Adrenal gland (tissue), 12 donors: ENCODE data around the gene FAS. TPM values are rescaled to one million over a fixed set of nuclear protein-coding genes. Genes with fewer than 3 reads are reported as not detected.
A peak's percentile ranks its signal among the peaks of the same experiment; 100 is the strongest.

ENCODE experiments used
- DNase-seq, 7 donors: peaks; one replicate each; pipeline ENCODE4 v3.0.0-alpha.2; 2019 to 2020
- H3K27ac ChIP-seq, 5 donors: fragments of 200-600 bp; sonication (generic) in 4 of 5; 1 replicate in 3 of 5; 2 replicates in 2 of 5; pipeline versions ENCODE4 v1.5.1 to v1.8.0; 2016 to 2020; ENCODE audit warnings: mild to moderate bottlenecking in 1 of 5
- H3K27me3 ChIP-seq: fragments of 200-600 bp; 2 replicates; pipeline ENCODE4 v1.8.0; 2021
- H3K36me3 ChIP-seq, 2 donors: fragments of 200-600 bp; replicated peaks in 1 of 2; 1 replicate in 1 of 2; 2 replicates in 1 of 2; pipeline versions ENCODE4 v1.5.1 to v1.8.0; 2018 to 2022
- H3K4me1 ChIP-seq, 2 donors: fragments of 200-600 bp; replicated peaks in 1 of 2; 1 replicate in 1 of 2; 2 replicates in 1 of 2; pipeline versions ENCODE4 v1.5.1 to v1.8.0; 2018 to 2021
- H3K4me3 ChIP-seq, 4 donors: fragments of 200-600 bp; sonication (generic) in 3 of 4; one replicate each; pipeline ENCODE4 v1.5.1; 2016 to 2018
- H3K9me3 ChIP-seq, 3 donors: fragments of 200-600 bp; sonication (generic) in 1 of 3; replicated peaks in 1 of 3; 1 replicate in 2 of 3; 2 replicates in 1 of 3; pipeline versions ENCODE4 v1.5.1 to v1.8.0; 2016 to 2021
- POLR2A ChIP-seq, 2 donors: fragments of 450-650 bp; IDR thresholded peaks; one replicate each; pipeline ENCODE4 v1.6.1; 2017; ENCODE audit warnings: antibody characterized with exemption in 2 of 2, mild to moderate bottlenecking in 2 of 2, moderate library complexity in 1 of 2
- WGBS, 4 donors: extraction: QIAGEN DNeasy Blood & Tissue Kit in 2 of 4; methylation state at CpG; one replicate each; pipeline versions ENCODE4 v1.1.5 to v1.1.7; 2013 to 2017; 5-methylcytosine and 5-hydroxymethylcytosine counted together
- intact Hi-C, 2 donors: fragments of 100-400 bp; cut with DNase I; formaldehyde crosslinking; loops; one replicate each; pipeline versions ENCODE4 v1.14.1 to v1.15.0; 2022 to 2023
- polyA plus RNA-seq, 3 donors: library from polyadenylated mRNA; stranded (reverse); fragments of 200-250 nt in 2 of 3; fragments of 350-450 nt in 1 of 3; fragmentation: Illumina TruSeq in 1 of 3; extraction: RNeasy Lipid Tissue Mini Kit (QIAGEN cat#74804) in 1 of 3; gene quantifications; one replicate each; pipeline ENCODE4 v1.2.3, GENCODE V29; 2013 to 2014
- total RNA-seq, 9 donors: library from RNA; depleted of rRNA in 4 of 9; stranded (reverse); fragments of >200 nt in 4 of 9; fragments of 120-200 nt in 1 of 9; fragmentation: NEBNext Ultra II Directional in 1 of 9; extraction: Animal tissue kit (Norgen Biotek cat#: 25700) in 1 of 9; gene quantifications; one replicate each; pipeline versions ENCODE4 v1.1.0 to v1.2.4, GENCODE V29; 2013 to 2023
- TF ChIP-seq, protein P1 (sequence below), 6 experiments: fragments of 450-650 bp in 4 of 6; fragments of 200-600 bp in 2 of 6; sonication (generic) in 1 of 6; IDR thresholded peaks; 1 replicate in 5 of 6; 2 replicates in 1 of 6; pipeline versions ENCODE4 v1.5.1 to v1.8.0; 2016 to 2021; ENCODE audit warnings: antibody characterized with exemption in 6 of 6, mild to moderate bottlenecking in 2 of 6, moderate library complexity in 1 of 6
- donor health status: healthy with polysubstance abuse.
- donor health status: Bipolar disorder and iron deficiency.
- donor health status: DM: yes; HTN: yes; CAD: no.
- donor health status: DM: no; HTN: no; CAD: no.
- donor health status: DM: no; HTN: no; CAD: no.
- donor health status: DM: yes; HTN: yes; CAD: no.

The FAS gene
- total and polyA plus RNA-seq, 12 donors: 9.8 to 236 (median 49.5) TPM

DNA sequence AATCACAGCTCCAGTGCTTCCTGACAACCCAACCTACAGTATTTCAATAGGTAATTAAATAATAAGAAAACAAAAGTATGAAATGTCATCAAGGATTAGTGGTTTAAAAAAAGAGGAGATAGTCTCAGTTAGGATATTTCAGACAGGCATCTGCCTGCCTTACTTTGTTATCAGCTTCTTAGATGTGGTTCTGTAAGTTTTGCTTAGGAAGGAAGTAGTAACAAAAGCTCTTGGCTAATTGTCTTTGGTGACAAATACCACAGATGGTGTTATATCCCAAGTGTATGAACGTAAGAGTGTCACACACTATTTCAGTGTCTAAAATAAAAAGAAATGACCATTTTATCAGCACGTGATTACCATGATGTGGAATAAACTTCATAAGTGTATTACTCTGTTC is 28.3 kb upstream of the FAS start:
- TF ChIP-seq POLR2A (IDR thresholded peaks at IDR 0.05): no peak
- TF ChIP-seq, protein P1, sequence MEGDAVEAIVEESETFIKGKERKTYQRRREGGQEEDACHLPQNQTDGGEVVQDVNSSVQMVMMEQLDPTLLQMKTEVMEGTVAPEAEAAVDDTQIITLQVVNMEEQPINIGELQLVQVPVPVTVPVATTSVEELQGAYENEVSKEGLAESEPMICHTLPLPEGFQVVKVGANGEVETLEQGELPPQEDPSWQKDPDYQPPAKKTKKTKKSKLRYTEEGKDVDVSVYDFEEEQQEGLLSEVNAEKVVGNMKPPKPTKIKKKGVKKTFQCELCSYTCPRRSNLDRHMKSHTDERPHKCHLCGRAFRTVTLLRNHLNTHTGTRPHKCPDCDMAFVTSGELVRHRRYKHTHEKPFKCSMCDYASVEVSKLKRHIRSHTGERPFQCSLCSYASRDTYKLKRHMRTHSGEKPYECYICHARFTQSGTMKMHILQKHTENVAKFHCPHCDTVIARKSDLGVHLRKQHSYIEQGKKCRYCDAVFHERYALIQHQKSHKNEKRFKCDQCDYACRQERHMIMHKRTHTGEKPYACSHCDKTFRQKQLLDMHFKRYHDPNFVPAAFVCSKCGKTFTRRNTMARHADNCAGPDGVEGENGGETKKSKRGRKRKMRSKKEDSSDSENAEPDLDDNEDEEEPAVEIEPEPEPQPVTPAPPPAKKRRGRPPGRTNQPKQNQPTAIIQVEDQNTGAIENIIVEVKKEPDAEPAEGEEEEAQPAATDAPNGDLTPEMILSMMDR (IDR thresholded peaks at IDR 0.05): no peak
- H3K4me3 ChIP-seq: no peak overlapping the region
- 68 to 78% (median 74%) methylated on average over 2 of the region's 2 CpGs for WGBS, 4 donors

DNA sequence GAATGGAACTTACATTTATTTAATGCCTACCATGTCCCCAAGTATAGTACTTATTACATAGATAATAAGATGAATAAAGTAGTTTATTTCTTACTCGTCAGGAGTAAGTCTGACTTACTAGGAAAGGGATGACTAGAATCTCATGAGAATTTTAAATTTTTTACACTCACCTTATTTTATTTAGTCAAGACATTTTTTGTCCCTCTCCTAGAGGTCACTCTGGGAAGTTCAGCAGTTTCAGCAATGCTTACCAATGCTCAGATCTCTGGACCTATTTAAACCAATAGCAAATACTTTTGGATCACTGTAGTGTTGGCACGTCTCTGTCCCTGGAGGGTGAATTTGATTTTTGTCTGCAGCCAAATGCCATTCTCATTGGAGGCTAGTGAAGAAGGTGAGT is 27.3 kb upstream of the FAS start:
- TF ChIP-seq POLR2A (IDR thresholded peaks at IDR 0.05): no peak
- TF ChIP-seq, protein P1 (IDR thresholded peaks at IDR 0.05): no peak
- Histone ChIP-seq H3K27ac (no peak overlapping the region), H3K4me1 (peaks cover 14 to 29% of the 10 kb centered on the region in 2 donors), H3K36me3 (no peaks in the 10 kb centered on the region), H3K9me3 (no peaks in the 10 kb centered on the region), H3K4me3 (no peak overlapping the region), H3K27me3 (no peaks in the 10 kb centered on the region)
- no peak for DNase-seq
- intact Hi-C loops: no loop called here
- WGBS, 4 donors: 93 to 97% (median 95%) methylated on average over 2 of the region's 2 CpGs

More for the DNA sequence above, 28.3 kb upstream of the FAS start:
- peaks cover 14 to 25% of the 10 kb centered on the region in 2 donors for H3K4me1 ChIP-seq
- H3K27ac ChIP-seq: no peak overlapping the region
- no peak for DNase-seq
- no peaks in the 10 kb centered on the region for H3K9me3 ChIP-seq
- no peaks in the 10 kb centered on the region for H3K27me3 ChIP-seq
- intact Hi-C loops: no loop called here
- H3K36me3 ChIP-seq: no peaks in the 10 kb centered on the region

DNA sequence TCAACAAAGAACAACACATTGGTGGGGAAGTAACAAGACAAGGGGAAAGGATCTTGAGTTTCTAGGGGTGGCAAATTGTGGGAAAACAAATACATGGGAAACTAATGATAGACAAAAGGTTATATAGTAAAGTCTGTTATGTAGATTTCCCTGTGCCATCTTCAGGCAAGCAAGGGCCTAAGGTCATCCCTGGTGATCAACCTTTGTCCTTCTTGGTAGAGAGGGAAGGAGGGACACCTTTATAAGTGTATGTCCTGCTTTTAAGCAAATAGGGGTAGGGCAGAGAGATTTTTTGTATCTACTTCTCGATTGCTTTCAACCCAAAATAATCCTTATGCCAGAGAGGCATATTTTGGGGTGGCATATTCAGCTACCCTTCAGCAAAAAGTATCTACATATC is 26.2 kb upstream of the FAS start:
- peaks cover 14 to 35% of the 10 kb centered on the region in 2 donors for H3K4me1 ChIP-seq
- 91 to 94% (median 92%) methylated on average over 1 of the region's 1 CpG for WGBS, 4 donors

DNA sequence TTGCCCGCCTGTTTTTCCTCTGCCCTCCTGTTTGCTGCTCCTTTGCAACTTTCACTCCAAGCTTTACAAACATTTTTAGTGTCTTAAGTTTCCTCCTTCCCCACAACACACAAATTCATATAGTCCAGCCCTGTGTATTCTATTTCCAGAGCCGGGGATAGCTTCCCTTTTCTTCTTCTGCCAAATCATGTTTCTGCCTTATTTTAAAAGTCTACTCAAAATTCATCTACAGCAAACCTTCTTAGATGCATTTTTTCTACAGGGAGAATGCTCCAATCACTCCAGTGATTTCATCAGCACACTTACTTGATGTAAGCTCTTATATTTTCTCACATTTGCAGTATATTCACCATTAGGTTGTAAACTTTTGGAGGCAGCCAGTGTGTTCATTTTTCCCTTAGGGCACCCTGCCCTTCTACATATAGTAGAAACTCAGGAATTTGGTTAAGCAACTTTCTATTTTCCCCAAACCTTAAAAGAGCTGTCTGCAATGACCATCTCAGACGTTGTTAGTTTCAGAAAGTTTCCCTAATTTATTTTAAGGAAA is 25.7 kb upstream of the FAS start:
- peak overlapping the region in 2 of 5 donors; percentile 35 to 44 for H3K27ac ChIP-seq
- no peaks in the 10 kb centered on the region for H3K27me3 ChIP-seq
- 45 to 51% (median 49%) methylated on average over 3 of the region's 3 CpGs for WGBS, 4 donors
- H3K4me3 ChIP-seq: no peak overlapping the region
- H3K4me1 ChIP-seq: peaks cover 14 to 35% of the 10 kb centered on the region in 2 donors
- no peaks in the 10 kb centered on the region for H3K36me3 ChIP-seq
- TF ChIP-seq, protein P1 (IDR thresholded peaks at IDR 0.05): no peak
- TF ChIP-seq POLR2A (IDR thresholded peaks at IDR 0.05): no peak
- DNase-seq: no peak
- H3K9me3 ChIP-seq: no peaks in the 10 kb centered on the region
- intact Hi-C loops: no loop called here

More for the DNA sequence above, 26.2 kb upstream of the FAS start:
- DNase-seq: no peak
- intact Hi-C loops: no loop called here
- TF ChIP-seq, protein P1 (IDR thresholded peaks at IDR 0.05): no peak
- no peak overlapping the region for H3K4me3 ChIP-seq
- H3K27me3 ChIP-seq: no peaks in the 10 kb centered on the region
- no peak overlapping the region for H3K27ac ChIP-seq
- H3K36me3 ChIP-seq: no peaks in the 10 kb centered on the region
- no peaks in the 10 kb centered on the region for H3K9me3 ChIP-seq
